A673 (cell line): ENCODE data around the gene WWTR1. TPM values are rescaled to one million over a fixed set of nuclear protein-coding genes. Genes with fewer than 3 reads are reported as not detected.

Source experiments
- BruUV-seq: library from RNA; stranded (reverse); fragments of 400-500 nt; replicated peaks from 2 replicates; lab custom pipeline; 2021; lab: Mats Ljungman, UMichigan
- CTCF ChIA-PET: fragments of 300-600 bp; sonication (Branson Sonifier 250); formaldehyde crosslinking; loops from one replicate; lab custom pipeline; 2022; ENCODE audit warnings: antibody characterized with exemption; lab: Charles Lee
- POLR2A ChIA-PET: fragments of 300-600 bp; sonication (Branson Sonifier 250); formaldehyde crosslinking; loops from one replicate; lab custom pipeline; 2022; ENCODE audit warnings: antibody characterized with exemption; ENCODE audit not compliant: low non-redundant PET; lab: Charles Lee
- DNase-seq: peaks from one replicate; pipeline ENCODE4 v3.0.0-alpha.2; 2015; ENCODE audit warnings: low spot score
- H3K27ac ChIP-seq: fragments of 200-600 bp; sonication (generic); 2 replicates; pipeline ENCODE4 v1.5.1; 2016; ENCODE audit warnings: mixed run types, low read depth, mild to moderate bottlenecking, mixed read lengths, antibody characterized with exemption, low read length; ENCODE audit not compliant: poor library complexity, severe bottlenecking
- H3K27me3 ChIP-seq: fragments of 200-600 bp; sonication (generic); replicated peaks from 2 replicates; pipeline ENCODE4 v1.6.1; 2017; ENCODE audit warnings: mixed run types, low read depth, mild to moderate bottlenecking, mixed read lengths, antibody characterized with exemption, low read length; ENCODE audit not compliant: insufficient read depth, poor library complexity
- H3K36me3 ChIP-seq: fragments of 200-600 bp; sonication (generic); 2 replicates; pipeline ENCODE4 v1.6.1; 2016; ENCODE audit warnings: mixed run types, mild to moderate bottlenecking, mixed read lengths, antibody characterized with exemption, low read length; ENCODE audit not compliant: insufficient read depth, poor library complexity, severe bottlenecking
- H3K4me1 ChIP-seq: fragments of 200-600 bp; sonication (generic); 2 replicates; pipeline ENCODE4 v1.6.1; 2017; ENCODE audit warnings: mixed run types, mild to moderate bottlenecking, mixed read lengths, antibody characterized with exemption, low read length; ENCODE audit not compliant: insufficient read depth, poor library complexity, severe bottlenecking
- H3K4me3 ChIP-seq: fragments of 200-600 bp; sonication (generic); 2 replicates; pipeline ENCODE4 v1.5.1; 2016; ENCODE audit warnings: low read depth, mixed run types, mild to moderate bottlenecking, mixed read lengths, low read length; ENCODE audit not compliant: poor library complexity, severe bottlenecking
- H3K9me3 ChIP-seq: fragments of 200-600 bp; sonication (generic); 2 replicates; pipeline ENCODE4 v1.6.1; 2016; ENCODE audit warnings: mixed run types, low read depth, mild to moderate bottlenecking, mixed read lengths, antibody characterized with exemption, low read length; ENCODE audit not compliant: poor library complexity, severe bottlenecking
- CTCF ChIP-seq: fragments of 300-800, 200-600 bp; sonication (generic); conservative IDR thresholded peaks from 2 replicates; pipeline ENCODE4 v1.5.1; 2017; ENCODE audit warnings: low read depth, mild to moderate bottlenecking, antibody characterized with exemption, low read length, moderate library complexity, mixed read lengths
- EZH2 ChIP-seq: fragments of 200-600 bp; sonication (generic); IDR thresholded peaks from 2 replicates; pipeline ENCODE4 v1.6.1; 2017; ENCODE audit warnings: borderline replicate concordance, low read depth, mild to moderate bottlenecking, mixed read lengths, antibody characterized with exemption, low read length; ENCODE audit not compliant: poor library complexity, severe bottlenecking
- intact Hi-C: fragments of 100-400 bp; cut with micrococcal nuclease; formaldehyde crosslinking; loops from one replicate; pipeline ENCODE4 v1.10.0; 2022; ENCODE audit not compliant: unreplicated experiment
- total RNA-seq: library from RNA; stranded (reverse); gene quantifications from 2 replicates; pipeline ENCODE4 v1.2.3, GENCODE V29; 2021

The WWTR1 gene
- total RNA-seq, 1 experiment from 2014 or later, result 76.8 TPM

- H3K4me1 ChIP-seq, result peaks cover 41% of the 10 kb centered on the region
- CTCF ChIA-PET, result no interaction called here
- no peak overlapping the region for H3K27ac ChIP-seq
- BruUV-seq, result no TSS peak
- DNase-seq, result no peak
- peaks cover 7% of the 10 kb centered on the region for H3K36me3 ChIP-seq
- intact Hi-C loops, result no loop called here
- POLR2A ChIA-PET, result no interaction called here
- no peaks in the 10 kb centered on the region for H3K27me3 ChIP-seq
- no peak overlapping the region for H3K4me3 ChIP-seq
- H3K9me3 ChIP-seq, result no peaks in the 10 kb centered on the region
- TF ChIP-seq CTCF (no peak), EZH2 (no peak)
These were observed 116.7 kb downstream of the WWTR1 start for GRCh38 chr3:149541091-149541491.

GRCh38 chr3:149538371-149538770 is 119.5 kb downstream of the WWTR1 start:
- intact Hi-C loops, result no loop called here
- H3K4me3 ChIP-seq, result no peak overlapping the region
- no peaks in the 10 kb centered on the region for H3K27me3 ChIP-seq
- H3K27ac ChIP-seq, result no peak overlapping the region
- peaks cover 7% of the 10 kb centered on the region for H3K36me3 ChIP-seq
- no TSS peak for BruUV-seq
- ChIA-PET POLR2A (no interaction called here), CTCF (no interaction called here)
- DNase-seq, result no peak
- no peaks in the 10 kb centered on the region for H3K9me3 ChIP-seq
- H3K4me1 ChIP-seq, result peaks cover 57% of the 10 kb centered on the region
- TF ChIP-seq EZH2, result no peak
- no peak for TF ChIP-seq CTCF

GRCh38 chr3:149536429-149536828 is 121.4 kb downstream of the WWTR1 start:
- no peaks in the 10 kb centered on the region for H3K9me3 ChIP-seq
- no peak for DNase-seq
- ChIA-PET CTCF (no interaction called here), POLR2A (no interaction called here)
- no peaks in the 10 kb centered on the region for H3K36me3 ChIP-seq
- intact Hi-C loops, result no loop called here
- no TSS peak for BruUV-seq
- TF ChIP-seq CTCF (no peak), EZH2 (no peak)
- no peaks in the 10 kb centered on the region for H3K27me3 ChIP-seq
- no peak overlapping the region for H3K4me3 ChIP-seq
- peaks cover 47% of the 10 kb centered on the region for H3K4me1 ChIP-seq
- no peak overlapping the region for H3K27ac ChIP-seq
